Measurements from ENCODE around the gene ARRDC5. TPM values are rescaled to one million over a fixed set of nuclear protein-coding genes. Genes with fewer than 3 reads are reported as not detected.
A peak's percentile ranks its signal among the peaks of the same experiment; 100 is the strongest.
"Not testable (repeated sequence)": the region's sequence is repeated elsewhere in the genome, so short reads cannot be mapped to it uniquely, and the experiment has no call there.

Gene ARRDC5
- total RNA-seq, 4 donors from 2014 or later = 0.44 to 0.90 (median 0.63) TPM; not detected in 1

DNA sequence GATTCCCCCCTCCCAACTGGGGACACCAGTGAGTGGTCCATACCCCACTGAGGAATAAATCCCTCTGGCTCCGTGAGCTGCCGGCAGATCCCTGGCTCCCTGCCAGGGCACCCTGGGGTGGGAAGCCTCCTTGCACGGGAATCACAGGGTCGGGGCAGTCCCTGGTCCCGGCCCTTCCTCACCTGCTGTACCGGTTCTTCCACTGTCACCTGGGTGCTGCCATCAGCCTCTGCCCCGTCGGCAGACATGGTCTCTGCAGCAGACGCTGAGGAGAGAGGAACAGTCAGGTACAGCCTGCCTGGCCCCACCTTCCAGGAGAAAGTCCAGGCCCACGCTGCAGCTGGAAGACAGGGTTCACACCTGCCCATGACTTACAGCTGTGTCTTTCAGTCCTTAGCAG lies 41.5 kb downstream of the ARRDC5 start:
- Histone ChIP-seq H3K27ac (no peak overlapping the region), H3K9me3 (no peaks in the 10 kb centered on the region), H3K27me3 (no peaks in the 10 kb centered on the region), H3K4me3 (no peak overlapping the region), H3K4me1 (peaks cover 0 to 7% (median under 1%) of the 10 kb centered on the region in 4 donors), H3K36me3 (peaks cover 2 to 70% (median 12%) of the 10 kb centered on the region in 3 donors)
- no peak for DNase-seq (ENCODE audit: low spot score in 2 of 2)
- WGBS, 2 donors = 68 to 73% methylated on average over 3 to 10 of the region's 10 CpGs
- no peak for TF ChIP-seq POLR2A (IDR thresholded peaks at IDR 0.05)
- TF ChIP-seq EP300 (IDR thresholded peaks at IDR 0.05) = no peak
- TF ChIP-seq, protein P1, sequence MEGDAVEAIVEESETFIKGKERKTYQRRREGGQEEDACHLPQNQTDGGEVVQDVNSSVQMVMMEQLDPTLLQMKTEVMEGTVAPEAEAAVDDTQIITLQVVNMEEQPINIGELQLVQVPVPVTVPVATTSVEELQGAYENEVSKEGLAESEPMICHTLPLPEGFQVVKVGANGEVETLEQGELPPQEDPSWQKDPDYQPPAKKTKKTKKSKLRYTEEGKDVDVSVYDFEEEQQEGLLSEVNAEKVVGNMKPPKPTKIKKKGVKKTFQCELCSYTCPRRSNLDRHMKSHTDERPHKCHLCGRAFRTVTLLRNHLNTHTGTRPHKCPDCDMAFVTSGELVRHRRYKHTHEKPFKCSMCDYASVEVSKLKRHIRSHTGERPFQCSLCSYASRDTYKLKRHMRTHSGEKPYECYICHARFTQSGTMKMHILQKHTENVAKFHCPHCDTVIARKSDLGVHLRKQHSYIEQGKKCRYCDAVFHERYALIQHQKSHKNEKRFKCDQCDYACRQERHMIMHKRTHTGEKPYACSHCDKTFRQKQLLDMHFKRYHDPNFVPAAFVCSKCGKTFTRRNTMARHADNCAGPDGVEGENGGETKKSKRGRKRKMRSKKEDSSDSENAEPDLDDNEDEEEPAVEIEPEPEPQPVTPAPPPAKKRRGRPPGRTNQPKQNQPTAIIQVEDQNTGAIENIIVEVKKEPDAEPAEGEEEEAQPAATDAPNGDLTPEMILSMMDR (IDR thresholded peaks at IDR 0.05) = no peak

DNA sequence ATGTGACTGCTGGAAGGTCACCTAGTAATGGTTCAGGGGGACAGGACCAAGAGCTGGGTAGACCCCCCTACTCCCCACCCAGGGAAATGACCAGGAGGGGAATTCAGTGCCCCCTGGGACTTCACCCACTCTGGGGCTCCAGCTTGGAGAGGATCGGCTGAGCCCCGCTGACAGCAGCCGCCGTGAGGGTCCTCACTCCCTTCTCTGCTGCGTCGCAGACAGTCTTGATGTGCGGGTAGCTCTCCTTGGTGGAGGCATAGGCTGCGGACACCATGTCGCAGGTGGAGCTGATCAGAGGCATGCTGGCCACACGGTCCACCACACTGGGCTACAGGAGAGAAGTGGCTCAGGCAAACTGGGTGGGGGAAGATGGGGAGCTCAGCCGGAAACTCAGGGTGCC lies 43.0 kb downstream of the ARRDC5 start:
- Histone ChIP-seq H3K27me3 (no peaks in the 10 kb centered on the region), H3K4me3 (no peak overlapping the region), H3K9me3 (no peaks in the 10 kb centered on the region), H3K4me1 (no peaks in the 10 kb centered on the region), H3K27ac (no peak overlapping the region), H3K36me3 (peaks cover 2 to 81% (median 12%) of the 10 kb centered on the region in 3 donors)
- no peak for DNase-seq (ENCODE audit: low spot score in 2 of 2)
- TF ChIP-seq, protein P1 (IDR thresholded peaks at IDR 0.05) = no peak
- TF ChIP-seq POLR2A (IDR thresholded peaks at IDR 0.05) = no peak
- no peak for TF ChIP-seq EP300 (IDR thresholded peaks at IDR 0.05)
- 84 to 96% methylated on average over 4 to 11 of the region's 11 CpGs for WGBS, 2 donors

DNA sequence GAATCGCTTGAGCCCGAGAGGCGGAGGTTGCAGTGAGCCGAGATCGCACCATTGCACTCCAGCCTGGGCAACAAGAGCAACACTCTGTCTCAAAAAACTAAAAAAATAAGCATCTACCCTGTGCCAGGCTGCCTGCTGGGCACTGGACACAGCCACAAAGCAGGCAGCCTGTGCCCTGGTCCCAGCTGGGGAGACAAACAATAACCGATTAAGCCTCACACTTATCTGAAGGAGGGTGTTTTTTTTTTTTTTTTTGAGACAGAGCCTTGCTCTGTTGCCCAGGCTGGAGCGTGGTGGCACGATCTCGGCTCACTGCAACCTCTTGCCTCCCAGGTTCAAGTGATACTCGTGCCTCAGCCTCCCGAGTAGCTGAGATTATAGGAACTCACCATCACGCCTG lies 46.2 kb downstream of the ARRDC5 start:
- not testable (repeated sequence) for H3K9me3 ChIP-seq; H3K27me3 ChIP-seq; H3K27ac ChIP-seq; H3K4me1 ChIP-seq; DNase-seq (ENCODE audit: low spot score in 2 of 2); H3K4me3 ChIP-seq
- peaks cover 2 to 99% (median 12%) of the 10 kb centered on the region in 3 donors for H3K36me3 ChIP-seq
- WGBS, 2 donors = 79 to 89% methylated on average over 12 of the region's 12 CpGs

DNA sequence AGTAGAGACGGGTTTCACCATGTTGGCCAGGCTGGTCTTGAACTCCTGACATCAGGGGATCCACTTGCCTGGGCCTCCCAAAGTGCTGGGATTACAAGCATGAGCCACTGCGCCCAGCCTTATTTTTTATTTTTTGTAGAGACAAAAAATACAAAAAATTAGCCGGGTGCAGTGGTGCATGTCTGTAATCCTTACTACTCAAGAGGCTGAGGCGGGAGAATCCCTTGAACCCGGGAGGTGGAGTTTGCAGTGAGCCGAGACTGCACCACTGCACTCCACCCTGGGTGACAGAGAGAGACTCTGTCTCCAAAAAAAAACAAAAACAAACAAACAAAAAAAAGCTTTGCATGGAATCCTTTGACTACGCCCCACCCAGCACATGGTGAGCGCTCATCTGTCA lies 49.2 kb downstream of the ARRDC5 start:
- not testable (repeated sequence) for H3K9me3 ChIP-seq; H3K4me3 ChIP-seq; H3K4me1 ChIP-seq; DNase-seq (ENCODE audit: low spot score in 2 of 2); H3K27me3 ChIP-seq; H3K27ac ChIP-seq
- WGBS, 2 donors = 82 to 86% methylated on average over 8 of the region's 8 CpGs
- H3K36me3 ChIP-seq = peaks cover 0 to 98% (median 5%) of the 10 kb centered on the region in 3 donors

DNA sequence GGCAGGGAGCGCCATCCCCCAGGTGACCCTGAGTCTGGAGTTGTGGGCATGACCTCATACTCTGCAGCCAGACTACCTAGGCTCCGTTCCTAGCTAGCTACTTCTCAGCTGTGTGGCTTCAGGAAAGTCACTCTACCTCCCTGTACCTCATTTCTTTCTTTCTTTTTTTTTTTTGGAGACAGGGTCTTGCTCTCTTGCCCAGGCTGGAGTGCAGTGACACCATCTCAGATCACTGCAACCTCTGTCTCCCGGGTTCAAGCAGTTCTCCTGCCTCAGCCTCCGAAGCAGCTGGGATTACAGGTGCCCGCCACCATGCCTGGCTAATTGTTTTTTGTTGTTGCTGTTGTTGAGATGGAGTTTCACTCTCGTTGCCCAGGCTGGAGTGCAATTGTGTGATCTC lies 50.2 kb downstream of the ARRDC5 start:
- no peaks in the 10 kb centered on the region for H3K4me1 ChIP-seq
- no peak for DNase-seq (ENCODE audit: low spot score in 2 of 2)
- peaks cover 0 to 98% (median 4%) of the 10 kb centered on the region in 3 donors for H3K36me3 ChIP-seq
- TF ChIP-seq POLR2A (IDR thresholded peaks at IDR 0.05) (no peak), EP300 (IDR thresholded peaks at IDR 0.05) (no peak)
- TF ChIP-seq, protein P1 (IDR thresholded peaks at IDR 0.05) = no peak
- H3K9me3 ChIP-seq = no peaks in the 10 kb centered on the region
- 87 to 94% methylated on average over 6 of the region's 6 CpGs for WGBS, 2 donors
- no peak overlapping the region for H3K4me3 ChIP-seq
- no peaks in the 10 kb centered on the region for H3K27me3 ChIP-seq
- no peak overlapping the region for H3K27ac ChIP-seq

DNA sequence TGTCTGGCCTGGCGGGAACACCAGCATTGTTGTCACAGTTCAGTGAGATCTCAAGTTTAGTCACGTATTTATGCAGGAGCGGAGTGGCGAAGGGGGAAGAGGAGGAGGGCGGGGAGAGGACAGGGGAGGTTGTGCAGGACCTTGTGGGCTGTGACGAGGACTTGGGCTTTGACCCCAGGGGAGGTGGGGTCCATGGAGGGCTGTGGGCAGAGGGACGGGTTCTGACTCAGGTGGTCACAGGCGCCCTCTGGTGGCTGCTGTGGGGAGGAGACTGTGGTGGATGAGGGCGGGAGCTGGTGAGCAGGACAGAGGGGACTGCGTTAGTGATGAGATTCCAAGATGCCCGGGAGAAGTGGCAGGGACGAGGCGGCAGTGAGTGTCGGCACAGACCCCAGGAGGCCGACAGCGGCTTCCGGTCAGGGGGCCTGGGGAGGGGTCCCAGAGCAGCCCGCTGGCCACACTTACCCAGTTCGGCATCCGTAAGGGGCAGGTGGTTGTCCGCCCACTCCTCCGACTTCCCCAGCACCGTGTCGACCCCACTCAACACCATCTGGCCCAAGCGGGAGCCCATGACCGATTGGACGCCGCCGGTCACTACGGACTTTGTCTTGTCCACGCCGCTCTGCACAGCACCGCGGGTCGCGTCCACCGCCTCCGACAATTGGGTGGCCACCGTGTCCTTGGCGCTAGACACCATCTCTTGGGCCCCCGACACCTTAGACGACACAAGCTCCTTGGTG lies 51.0 kb downstream of the ARRDC5 start:
- peaks cover 0 to 98% (median 0%) of the 10 kb centered on the region in 3 donors for H3K36me3 ChIP-seq
- H3K4me3 ChIP-seq = no peak overlapping the region
- DNase-seq (ENCODE audit: low spot score in 2 of 2) = peak; percentile 65 to 70
- TF ChIP-seq EP300 (IDR thresholded peaks at IDR 0.05) (no peak), POLR2A (IDR thresholded peaks at IDR 0.05) (no peak)
- TF ChIP-seq, protein P1 (IDR thresholded peaks at IDR 0.05) = peak; percentile 78 to 90 (median 83)
- no peaks in the 10 kb centered on the region for H3K4me1 ChIP-seq
- H3K27me3 ChIP-seq = no peaks in the 10 kb centered on the region
- H3K9me3 ChIP-seq = no peaks in the 10 kb centered on the region
- H3K27ac ChIP-seq = no peak overlapping the region
- 73 to 76% methylated on average over 41 to 42 of the region's 42 CpGs for WGBS, 2 donors

All from tibial nerve (tissue), 4 donors.